GM19328 (cell line): ENCODE measurements around the gene KCNMB2.
A peak's percentile ranks its signal among the peaks of the same experiment; 100 is the strongest.

Source experiments
- ATAC-seq: cut with Tn5 transposase; IDR thresholded peaks from one replicate; pipeline ENCODE4 v1.9.1; 2021; ENCODE audit warnings: mild to moderate bottlenecking, moderate library complexity; ENCODE audit not compliant: unreplicated experiment

The KCNMB2 gene

GRCh38 chr3:178536211-178537079 lies at the start of gene KCNMB2:
Gene KCNMB2, plus strand, starts transcription at chr3:178536436.
- ATAC-seq = no peak

GRCh38 chr3:178486903-178487302 lies 49.3 kb upstream of the KCNMB2 start:
- no peak for ATAC-seq

- ATAC-seq = no peak
These were observed 48.5 kb upstream of the KCNMB2 start for GRCh38 chr3:178487752-178488151.

- ATAC-seq = no peak
These were observed 44.5 kb upstream of the KCNMB2 start for GRCh38 chr3:178491751-178492150.

GRCh38 chr3:178492491-178492890 lies 43.7 kb upstream of the KCNMB2 start:
- no peak for ATAC-seq

GRCh38 chr3:178494386-178494785 lies 41.9 kb upstream of the KCNMB2 start:
- ATAC-seq = no peak

- ATAC-seq = no peak
These were observed 39.3 kb upstream of the KCNMB2 start for GRCh38 chr3:178496911-178497310.

GRCh38 chr3:178498871-178499270 lies 37.4 kb upstream of the KCNMB2 start:
- no peak for ATAC-seq

GRCh38 chr3:178500631-178501030 lies 35.6 kb upstream of the KCNMB2 start:
- ATAC-seq = no peak

GRCh38 chr3:178504128-178504527 lies 32.1 kb upstream of the KCNMB2 start:
- ATAC-seq = no peak

GRCh38 chr3:178505832-178506231 lies 30.4 kb upstream of the KCNMB2 start:
- ATAC-seq = no peak

GRCh38 chr3:178507507-178508442 lies 28.5 kb upstream of the KCNMB2 start:
- no peak for ATAC-seq

- no peak for ATAC-seq
These were observed 27.8 kb upstream of the KCNMB2 start for GRCh38 chr3:178508443-178508825.

- ATAC-seq = no peak
These were observed 25.7 kb upstream of the KCNMB2 start for GRCh38 chr3:178510496-178510895.

- ATAC-seq = no peak
These were observed 23.6 kb upstream of the KCNMB2 start for GRCh38 chr3:178512647-178513046.

GRCh38 chr3:178513546-178514380 lies 22.5 kb upstream of the KCNMB2 start:
- peak; percentile 28 for ATAC-seq

- ATAC-seq = no peak
These were observed 21.8 kb upstream of the KCNMB2 start for GRCh38 chr3:178514401-178514800.

- peak; percentile 41 for ATAC-seq
These were observed 21.0 kb upstream of the KCNMB2 start for GRCh38 chr3:178515076-178515744.

- ATAC-seq = no peak
These were observed 18.4 kb upstream of the KCNMB2 start for GRCh38 chr3:178517665-178518334.
